AG09319 (cell line): Measurements from ENCODE around the gene CDIP1.

Experiments used
- DNase-seq: peaks from one replicate; pipeline ENCODE4 v3.0.0-alpha.2; 2010; ENCODE audit warnings: low read depth; ENCODE audit errors: extremely low read depth
- CTCF ChIP-seq: IDR thresholded peaks from 2 replicates; pipeline ENCODE4 v1.5.1; 2011; ENCODE audit warnings: low read depth, mild to moderate bottlenecking, inconsistent platforms, low read length, moderate library complexity

Gene CDIP1

GRCh38 chr16:4465977-4466779, 72.4 kb downstream of the CDIP1 start:
- DNase-seq: no peak
- TF ChIP-seq CTCF: no peak

- no peak for DNase-seq
- TF ChIP-seq CTCF: no peak
Observed at GRCh38 chr16:4463522-4464163, 74.9 kb downstream of the CDIP1 start.

GRCh38 chr16:4461250-4462085, 77.1 kb downstream of the CDIP1 start:
- TF ChIP-seq CTCF: no peak
- no peak for DNase-seq

GRCh38 chr16:4460936-4461249, 77.7 kb downstream of the CDIP1 start:
- DNase-seq: no peak
- TF ChIP-seq CTCF: no peak
